Endothelial cell of umbilical vein (primary cell): ENCODE results near the gene SLC22A23.

Experiments used
- EZH2 ChIP-seq: IDR thresholded peaks from 2 replicates; pipeline ENCODE4 v1.6.1; 2012; ENCODE audit warnings: borderline replicate concordance, low read depth, mild to moderate bottlenecking, moderate library complexity, low read length, inconsistent platforms; ENCODE audit not compliant: severe bottlenecking
- POLR2A ChIP-seq: IDR thresholded peaks from 2 replicates; pipeline ENCODE4 v1.6.1; 2012; ENCODE audit warnings: low read depth, mild to moderate bottlenecking, control low read depth, low read length

DNA sequence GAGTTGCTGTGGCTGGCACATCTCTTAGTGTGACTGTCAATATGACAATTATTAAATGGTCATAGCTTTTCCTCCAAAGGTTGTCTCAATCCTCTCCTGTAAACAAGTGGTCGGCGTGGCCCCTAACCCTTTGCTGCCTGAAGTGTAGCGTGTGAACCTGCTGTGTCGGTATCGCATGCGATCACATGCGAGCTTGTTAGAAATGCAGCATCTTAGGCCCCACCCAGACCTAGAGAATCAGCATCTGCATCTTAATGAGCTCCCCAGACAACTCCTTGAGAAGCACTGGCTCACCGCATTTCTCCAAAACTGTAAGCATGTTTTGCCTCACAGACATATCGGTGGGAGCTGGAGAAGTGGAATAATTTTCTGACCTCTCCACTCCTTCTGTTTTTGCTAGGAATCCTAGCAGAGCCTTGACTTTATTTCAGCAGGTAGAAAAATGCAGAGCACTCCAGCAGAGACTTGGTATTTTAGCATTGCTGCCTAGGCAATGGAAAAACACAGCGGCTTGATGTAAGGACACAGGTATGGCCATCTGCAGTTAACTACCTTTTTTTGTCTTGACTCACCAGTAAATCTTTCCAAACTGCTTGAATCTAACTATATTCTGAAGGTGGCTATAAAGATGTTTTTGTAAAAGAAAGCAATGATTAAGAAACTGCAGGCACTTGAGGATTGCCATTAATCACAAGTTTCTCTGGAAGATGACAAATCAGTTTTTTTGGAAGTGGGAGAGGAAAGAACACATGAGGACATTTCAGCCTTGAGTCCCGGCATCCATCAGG, 130.5 kb downstream of the SLC22A23 start:
- TF ChIP-seq POLR2A = no peak
- no peak for TF ChIP-seq EZH2
